H1 (cell line): Measurements from ENCODE around the gene OR11A1. TPM values are rescaled to one million over a fixed set of nuclear protein-coding genes. Genes with fewer than 3 reads are reported as not detected.
"Not testable (repeated sequence)": the region's sequence is repeated elsewhere in the genome, so short reads cannot be mapped to it uniquely, and the experiment has no call there.

Experiments used
- CTCF ChIA-PET: fragments of 300-600 bp; sonication (Branson Sonifier 250); formaldehyde crosslinking; loops from one replicate; lab custom pipeline; 2021; ENCODE audit not compliant: partially characterized antibody; lab: Charles Lee
- POLR2A ChIA-PET: fragments of 300-600 bp; sonication (Branson Sonifier 250); formaldehyde crosslinking; loops from one replicate; lab custom pipeline; 2021; ENCODE audit warnings: inconsistent platforms; ENCODE audit not compliant: partially characterized antibody; lab: Charles Lee
- DNase-seq, 2 experiments: peaks; one replicate each; pipeline versions ENCODE4 v3.0.0 to v3.0.0-alpha.2; 2010 to 2022; ENCODE audit warnings: low spot score in 2 of 2, low read depth in 1 of 2, mixed read lengths in 1 of 2
- FAIRE-seq: peaks from 2 replicates; lab custom pipeline; 2011; peaks lifted over from hg19 to GRCh38; lab: Jason Lieb, UNC
- H2AFZ ChIP-seq: 2 replicates; pipeline ENCODE4 v1.8.1; 2012; ENCODE audit warnings: low read length, inconsistent platforms
- H2AK5ac ChIP-seq: 2 replicates; pipeline ENCODE4 v1.6.1; 2013; ENCODE audit warnings: low read depth, low read length
- H2BK120ac ChIP-seq: replicated peaks from 2 replicates; pipeline ENCODE3; 2013; ENCODE audit warnings: low read depth, low read length, inconsistent platforms
- H2BK12ac ChIP-seq: 2 replicates; pipeline ENCODE4 v1.6.1; 2013; ENCODE audit warnings: low read depth, low read length
- H2BK15ac ChIP-seq: 2 replicates; pipeline ENCODE4 v1.6.1; 2013; ENCODE audit warnings: low read length
- H2BK20ac ChIP-seq: 2 replicates; pipeline ENCODE4 v1.6.1; 2013; ENCODE audit warnings: low read length
- H2BK5ac ChIP-seq: 2 replicates; pipeline ENCODE4 v1.6.1; 2013; ENCODE audit warnings: low read depth, low read length
- H3K14ac ChIP-seq: 2 replicates; pipeline ENCODE4 v1.6.1; 2013; ENCODE audit warnings: inconsistent platforms; ENCODE audit not compliant: insufficient read length
- H3K18ac ChIP-seq: 2 replicates; pipeline ENCODE4 v1.6.1; 2013; ENCODE audit warnings: low read length; ENCODE audit errors: extremely low read depth
- H3K23ac ChIP-seq: 2 replicates; pipeline ENCODE4 v1.6.1; 2013; ENCODE audit warnings: inconsistent platforms; ENCODE audit not compliant: insufficient read length
- H3K23me2 ChIP-seq: 2 replicates; pipeline ENCODE4 v1.6.1; 2013; ENCODE audit warnings: low read depth, low read length
- H3K27ac ChIP-seq: 2 replicates; pipeline ENCODE4 v1.6.1; 2011; ENCODE audit warnings: low read depth, low read length, inconsistent platforms
- H3K27me3 ChIP-seq, 4 experiments: replicated peaks in 1 of 4; 1 replicate in 1 of 4; 2 replicates in 3 of 4; pipeline versions ENCODE4 v1.6.1 to v1.8.1; 2011 to 2013; ENCODE audit warnings: low read length in 3 of 4, mild to moderate bottlenecking in 3 of 4, inconsistent platforms in 2 of 4, mixed read lengths in 2 of 4, moderate library complexity in 1 of 4; ENCODE audit not compliant: control insufficient read depth in 3 of 4, insufficient read depth in 3 of 4; ENCODE audit errors: extremely low read depth in 1 of 4
- H3K36me3 ChIP-seq, 4 experiments: 2 replicates each; pipeline versions ENCODE4 v1.6.1 to v1.8.1; 2011 to 2013; ENCODE audit warnings: mild to moderate bottlenecking in 4 of 4, low read length in 3 of 4, moderate library complexity in 2 of 4, control low read depth in 1 of 4, inconsistent platforms in 1 of 4; ENCODE audit not compliant: insufficient read depth in 4 of 4, control insufficient read depth in 2 of 4
- H3K4ac ChIP-seq: replicated peaks from 2 replicates; pipeline ENCODE3; 2013; ENCODE audit warnings: low read length, low read depth, mixed read lengths, inconsistent platforms; ENCODE audit not compliant: insufficient read length
- H3K4me1 ChIP-seq, 4 experiments: replicated peaks in 1 of 4; 1 replicate in 1 of 4; 2 replicates in 3 of 4; pipeline versions ENCODE4 v1.6.1 to v1.8.1; 2011 to 2013; ENCODE audit warnings: low read length in 3 of 4, inconsistent platforms in 2 of 4, mixed read lengths in 1 of 4; ENCODE audit not compliant: insufficient read depth in 4 of 4, control insufficient read depth in 3 of 4
- H3K4me2 ChIP-seq, 2 experiments: 2 replicates each; pipeline versions ENCODE4 v1.6.1 to v1.8.1; 2011 to 2013; ENCODE audit warnings: low read depth in 2 of 2, low read length in 2 of 2, control low read depth in 1 of 2, inconsistent platforms in 1 of 2, mild to moderate bottlenecking in 1 of 2; ENCODE audit not compliant: insufficient read depth in 1 of 2
- H3K4me3 ChIP-seq, 4 experiments: fragments of 200-600, 300-600 bp in 1 of 4; sonication (generic), shearing (Covaris generic), sonication (Bioruptor Twin) in 1 of 4; 2 replicates each; pipeline versions ENCODE4 v1.5.1 to v1.8.1; 2011 to 2016; ENCODE audit warnings: low read length in 4 of 4, low read depth in 3 of 4, control low read depth in 2 of 4, inconsistent platforms in 2 of 4, mild to moderate bottlenecking in 2 of 4, mixed read lengths in 1 of 4, moderate library complexity in 1 of 4; ENCODE audit not compliant: insufficient read depth in 2 of 4; ENCODE audit errors: extremely low read depth in 1 of 4
- H3K56ac ChIP-seq: replicated peaks from 2 replicates; pipeline ENCODE3; 2013; ENCODE audit warnings: low read depth, mild to moderate bottlenecking, mixed read lengths, low read length, inconsistent platforms; ENCODE audit not compliant: insufficient read length
- H3K79me1 ChIP-seq: 2 replicates; pipeline ENCODE4 v1.6.1; 2013; ENCODE audit warnings: low read depth, low read length, control low read depth
- H3K79me2 ChIP-seq, 2 experiments: 2 replicates each; pipeline versions ENCODE4 v1.6.1 to v1.8.1; 2012 to 2013; ENCODE audit warnings: low read length in 2 of 2, mild to moderate bottlenecking in 2 of 2, inconsistent platforms in 1 of 2; ENCODE audit not compliant: insufficient read depth in 2 of 2, control insufficient read depth in 1 of 2
- H3K9ac ChIP-seq, 4 experiments: replicated peaks in 1 of 4; 1 replicate in 1 of 4; 2 replicates in 3 of 4; pipeline versions ENCODE4 v1.6.1 to v1.8.1; 2011 to 2013; ENCODE audit warnings: low read depth in 3 of 4, low read length in 3 of 4, control low read depth in 2 of 4, mild to moderate bottlenecking in 2 of 4, moderate library complexity in 2 of 4, inconsistent platforms in 1 of 4; ENCODE audit errors: extremely low read depth in 1 of 4
- H3K9me3 ChIP-seq, 2 experiments: 2 replicates each; pipeline versions ENCODE4 v1.6.1 to v1.8.1; 2012 to 2013; ENCODE audit warnings: mild to moderate bottlenecking in 2 of 2, moderate library complexity in 2 of 2, control low read depth in 1 of 2, inconsistent platforms in 1 of 2, low read depth in 1 of 2, low read length in 1 of 2, mixed read lengths in 1 of 2; ENCODE audit not compliant: insufficient read depth in 2 of 2
- H4K20me1 ChIP-seq, 2 experiments: replicated peaks in 1 of 2; 2 replicates each; pipeline versions ENCODE3 to v1.8.1; 2011 to 2013; ENCODE audit warnings: inconsistent platforms in 2 of 2, low read length in 2 of 2, mild to moderate bottlenecking in 1 of 2; ENCODE audit not compliant: insufficient read depth in 2 of 2, control insufficient read depth in 1 of 2
- H4K5ac ChIP-seq: 2 replicates; pipeline ENCODE4 v1.6.1; 2013; ENCODE audit warnings: low read length, low read depth, mixed read lengths, inconsistent platforms; ENCODE audit not compliant: insufficient read length
- H4K8ac ChIP-seq: 2 replicates; pipeline ENCODE4 v1.8.0; 2013; ENCODE audit warnings: mild to moderate bottlenecking, moderate library complexity, low read length, inconsistent platforms; ENCODE audit not compliant: insufficient read depth; ENCODE audit errors: extremely low read depth
- H4K91ac ChIP-seq: replicated peaks from 2 replicates; pipeline ENCODE3; 2013; ENCODE audit warnings: low read length, mixed read lengths, inconsistent platforms; ENCODE audit not compliant: insufficient read length
- WGBS, 2 experiments: shearing (Covaris generic) in 1 of 2; methylation state at CpG; one replicate each; pipeline versions ENCODE4 v1.1.6 to v1.1.7; 2013 to 2015; ENCODE audit warnings: low lambda C conversion rate in 2 of 2, mixed read lengths in 2 of 2, inconsistent platforms in 1 of 2, low coverage in 1 of 2, missing lambda C conversion rate in 1 of 2; ENCODE audit not compliant: insufficient replicate concordance in 2 of 2, insufficient coverage in 1 of 2, insufficient read length in 1 of 2; ENCODE audit errors: extremely low coverage in 1 of 2, missing lambda C conversion rate in 1 of 2; 5-methylcytosine and 5-hydroxymethylcytosine counted together
- polyA plus RNA-seq, 7 experiments: library from polyadenylated mRNA; depleted of rRNA in 3 of 7; stranded (reverse) in 5 of 7; unstranded in 2 of 7; fragments of >200 nt in 5 of 7; fragments of 200-250 nt in 2 of 7; gene quantifications; 1 replicate in 5 of 7; 2 replicates in 1 of 7; 4 replicates in 1 of 7; pipeline versions ENCODE4 v1.2.1 to v1.2.3, GENCODE V29; 2011 to 2013; ENCODE audit warnings: missing spikeins in 2 of 7, mixed read lengths in 2 of 7
- total RNA-seq: library from RNA; stranded (reverse); fragmentation: NEBNext Ultra II Directional; extraction: Animal tissue kit (Norgen Biotek cat#: 25700); gene quantifications from 2 replicates; pipeline ENCODE4 v1.2.1, GENCODE V29; 2021

OR11A1 gene
- total and polyA plus RNA-seq, 2 of the 8 experiments (the other 6 are each of a cell fraction or from before 2014, with no cell fraction given) = not detected

DNA sequence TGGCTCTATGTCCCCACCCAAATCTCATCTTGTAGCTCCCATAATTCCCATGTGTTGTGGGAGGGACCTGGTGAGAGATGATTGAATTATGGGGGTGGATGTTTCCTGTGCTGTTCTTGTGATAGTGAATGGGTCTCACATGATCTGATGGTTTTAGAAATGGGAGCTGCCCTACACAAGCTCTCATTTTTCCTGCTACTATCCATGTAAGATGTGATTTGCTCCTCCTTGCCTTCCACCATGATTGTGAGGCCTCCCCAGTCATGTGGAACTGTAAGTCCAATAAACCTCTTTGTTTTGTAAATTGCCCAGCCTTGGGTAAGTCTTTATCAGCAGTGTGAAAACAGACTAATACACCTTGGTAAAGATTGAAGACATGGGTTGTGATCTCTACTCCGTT, 12.8 kb downstream of the OR11A1 start:
- H4K91ac ChIP-seq, H3K23ac ChIP-seq, H2BK120ac ChIP-seq, H3K27ac ChIP-seq, H3K79me1 ChIP-seq, H3K9me3 ChIP-seq, H3K9ac ChIP-seq, H3K18ac ChIP-seq, H3K14ac ChIP-seq, H3K56ac ChIP-seq, H2BK15ac ChIP-seq, H2BK12ac ChIP-seq, H3K4me2 ChIP-seq, FAIRE-seq, H3K4ac ChIP-seq, H3K23me2 ChIP-seq, POLR2A ChIA-PET, H2BK20ac ChIP-seq, DNase-seq, H3K27me3 ChIP-seq, H3K79me2 ChIP-seq, H2BK5ac ChIP-seq, H3K4me1 ChIP-seq, H3K36me3 ChIP-seq, H2AK5ac ChIP-seq, H4K20me1 ChIP-seq, H4K8ac ChIP-seq, H2AFZ ChIP-seq, H3K4me3 ChIP-seq, H4K5ac ChIP-seq: not testable (repeated sequence)
- 83% methylated on average over 1 of the region's 1 CpG; no CpG with 5 or more reads in 1 of the 2 experiments for WGBS, 2 experiments
- CTCF ChIA-PET = interaction anchor here (0.7 to 1.5 kb wide), 4 partner anchors 8 to 145 kb away, joined by 3 to 7 read pairs (median 5); partner anchors contain the start of genes OR11A1 and OR2H1
